T-helper 17 cell (primary cell): Measurements from ENCODE around the gene C19orf85. TPM values are rescaled to one million over a fixed set of nuclear protein-coding genes. Genes with fewer than 3 reads are reported as not detected.

ENCODE experiments used
- ATAC-seq: fragments of 150-1000 bp; cut with Tn5 transposase; 2 replicates; pipeline ENCODE4 v1.10.0; 2021; ENCODE audit warnings: mild to moderate bottlenecking, moderate library complexity
- DNase-seq, 3 donors: peaks; one replicate each; pipeline versions ENCODE4 v3.0.0 to v3.0.0-alpha.2; 2020 to 2021
- H3K9me3 ChIP-seq: one replicate; pipeline ENCODE4 v1.7.0; 2013; ENCODE audit warnings: low read length, mild to moderate bottlenecking; ENCODE audit not compliant: control insufficient read depth, poor library complexity, severe bottlenecking
- H3K27ac Mint-ChIP-seq: one replicate; pipeline ENCODE4 v1.8.0; 2022; ENCODE audit warnings: mild to moderate bottlenecking, moderate library complexity, mixed read lengths
- H3K27me3 Mint-ChIP-seq: one replicate; pipeline ENCODE4 v1.8.0; 2022; ENCODE audit warnings: mixed read lengths
- H3K36me3 Mint-ChIP-seq: one replicate; pipeline ENCODE4 v1.8.0; 2022; ENCODE audit warnings: low read depth, mixed read lengths
- H3K4me1 Mint-ChIP-seq: one replicate; pipeline ENCODE4 v1.8.0; 2022; ENCODE audit warnings: mild to moderate bottlenecking, mixed read lengths
- H3K4me3 Mint-ChIP-seq: one replicate; pipeline ENCODE4 v1.8.0; 2022; ENCODE audit warnings: mild to moderate bottlenecking, moderate library complexity, mixed read lengths
- total RNA-seq, 4 donors: library from RNA in 2 of 4; stranded (reverse) in 2 of 4; gene quantifications; one replicate each; pipeline ENCODE4 v1.2.3 and lab custom pipeline; 2022 to 2026

Gene C19orf85
- total RNA-seq, 2 donors from 2014 or later: not detected

DNA sequence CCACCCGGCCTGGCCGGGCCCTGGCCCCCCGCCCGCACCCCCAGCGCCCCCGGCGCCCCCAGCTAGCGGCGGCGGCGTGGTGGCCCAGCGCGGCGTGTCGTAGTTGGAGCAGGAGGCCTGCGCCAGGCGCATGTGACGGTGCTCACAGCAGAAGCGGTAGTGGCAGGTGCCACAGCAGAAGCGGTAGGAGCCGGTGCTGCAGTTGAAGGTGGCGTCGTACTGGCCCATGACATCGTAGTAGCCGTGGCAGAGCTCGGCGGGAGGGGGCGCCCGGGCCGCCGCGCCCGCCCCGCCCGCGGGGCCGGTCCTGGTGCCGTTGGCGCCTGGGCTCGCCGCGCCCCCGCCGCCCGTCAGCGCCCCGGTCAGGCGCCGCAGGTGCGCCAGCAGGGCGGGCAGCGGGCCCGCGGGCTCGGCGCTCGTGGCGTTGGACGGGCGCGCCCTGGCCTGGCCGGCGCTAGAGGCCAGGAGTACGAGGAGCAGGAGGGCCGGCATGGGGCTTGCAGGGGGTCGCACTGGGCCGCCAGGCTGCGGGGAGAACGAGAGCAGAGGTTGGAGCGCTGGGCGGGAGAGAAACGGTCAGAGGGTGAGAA lies 22.1 kb downstream of the C19orf85 start:
- H3K9me3 ChIP-seq: no peaks in the 10 kb centered on the region
- Mint-ChIP-seq H3K27ac (no peak overlapping the region), H3K4me1 (peaks cover 19% of the 10 kb centered on the region), H3K4me3 (peak overlapping the region; percentile 68), H3K36me3 (peaks cover 9% of the 10 kb centered on the region), H3K27me3 (peaks cover 58% of the 10 kb centered on the region)
- ATAC-seq (peak; percentile 74), DNase-seq (no peak)

DNA sequence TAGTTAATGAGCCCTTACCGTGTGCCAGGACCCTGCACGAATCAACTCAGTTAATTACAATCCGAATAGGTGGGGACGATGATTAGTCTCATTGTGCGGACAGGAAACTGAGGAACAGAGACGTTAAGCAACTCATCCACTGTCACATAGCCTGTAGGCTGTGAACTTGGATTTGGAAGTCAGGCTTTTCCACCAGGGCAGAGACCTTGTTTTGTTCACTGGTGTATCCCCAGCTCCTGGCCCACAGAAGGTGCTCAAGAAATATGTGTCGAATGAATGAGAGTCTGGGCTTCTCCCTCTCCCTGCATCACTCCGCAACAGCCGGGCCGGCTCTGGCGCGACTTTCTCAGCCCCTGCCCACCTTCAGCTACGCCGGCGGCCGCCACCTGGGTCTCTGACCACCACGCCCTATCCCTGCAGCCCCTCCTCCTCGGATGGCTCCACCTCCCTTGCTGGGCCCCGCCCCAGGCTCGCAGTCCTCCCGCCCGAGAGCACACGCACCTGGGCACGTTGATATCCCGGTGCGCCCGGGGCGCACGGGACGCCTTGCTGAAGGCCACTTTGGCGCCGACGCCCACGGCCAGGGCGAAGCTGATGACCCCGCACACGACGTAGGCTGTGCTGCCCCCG lies 22.7 kb downstream of the C19orf85 start:
- H3K4me1 Mint-ChIP-seq: peaks cover 19% of the 10 kb centered on the region
- H3K9me3 ChIP-seq: no peaks in the 10 kb centered on the region
- peak overlapping the region; percentile 76 for H3K4me3 Mint-ChIP-seq
- ATAC-seq (peak; percentile 14), DNase-seq (no peak)
- peaks cover 9% of the 10 kb centered on the region for H3K36me3 Mint-ChIP-seq
- no peak overlapping the region for H3K27ac Mint-ChIP-seq
- peaks cover 64% of the 10 kb centered on the region for H3K27me3 Mint-ChIP-seq

- Mint-ChIP-seq H3K36me3 (peaks cover 9% of the 10 kb centered on the region), H3K27me3 (peaks cover 68% of the 10 kb centered on the region), H3K4me1 (peaks cover 19% of the 10 kb centered on the region), H3K4me3 (peak overlapping the region; percentile 76), H3K27ac (no peak overlapping the region)
- ATAC-seq: no peak
- no peaks in the 10 kb centered on the region for H3K9me3 ChIP-seq
- DNase-seq: no peak
These were observed 23.2 kb downstream of the C19orf85 start for GRCh38 chr19:55441319-55441691.

DNA sequence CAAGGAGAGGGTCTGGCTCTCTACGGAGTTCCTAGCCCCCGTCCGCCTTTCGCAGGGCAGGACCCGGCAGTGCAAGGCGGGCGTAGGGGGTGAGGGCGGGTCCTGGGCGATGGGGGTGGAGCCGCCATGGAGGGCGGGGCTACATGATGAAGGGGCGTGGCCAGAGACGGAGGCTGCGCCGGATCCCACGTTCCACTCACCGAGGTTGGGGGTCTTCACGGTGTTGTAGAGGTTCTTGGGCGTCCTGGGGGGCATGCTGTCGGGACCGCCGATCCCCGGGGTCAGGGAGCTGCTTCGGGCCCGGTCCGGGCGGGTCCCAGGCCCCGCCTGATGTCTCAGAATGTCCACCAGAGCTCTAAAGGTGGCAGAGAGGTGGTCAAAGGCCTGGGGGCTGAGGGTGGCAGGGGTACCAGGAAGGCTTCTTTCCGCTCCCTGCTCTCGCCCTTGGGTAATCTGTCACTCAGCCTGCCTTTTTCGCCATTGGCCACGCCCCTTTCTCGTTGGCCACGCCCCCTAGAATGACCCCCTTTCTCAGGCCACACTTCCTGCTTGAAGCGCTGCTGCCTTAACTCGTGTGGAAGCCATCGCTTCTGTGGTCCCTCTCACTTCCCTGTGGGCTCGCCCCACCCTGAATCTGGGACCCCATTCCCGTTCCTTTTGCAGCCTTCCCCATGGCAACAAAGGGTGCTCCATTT lies 24.0 kb downstream of the C19orf85 start:
- H3K36me3 Mint-ChIP-seq: peaks cover 7% of the 10 kb centered on the region
- DNase-seq: no peak
- ATAC-seq: peak; percentile 33
- H3K4me1 Mint-ChIP-seq: peaks cover 19% of the 10 kb centered on the region
- no peak overlapping the region for H3K27ac Mint-ChIP-seq
- peak overlapping the region; percentile 76 for H3K4me3 Mint-ChIP-seq
- H3K9me3 ChIP-seq: no peaks in the 10 kb centered on the region
- H3K27me3 Mint-ChIP-seq: peaks cover 62% of the 10 kb centered on the region

DNA sequence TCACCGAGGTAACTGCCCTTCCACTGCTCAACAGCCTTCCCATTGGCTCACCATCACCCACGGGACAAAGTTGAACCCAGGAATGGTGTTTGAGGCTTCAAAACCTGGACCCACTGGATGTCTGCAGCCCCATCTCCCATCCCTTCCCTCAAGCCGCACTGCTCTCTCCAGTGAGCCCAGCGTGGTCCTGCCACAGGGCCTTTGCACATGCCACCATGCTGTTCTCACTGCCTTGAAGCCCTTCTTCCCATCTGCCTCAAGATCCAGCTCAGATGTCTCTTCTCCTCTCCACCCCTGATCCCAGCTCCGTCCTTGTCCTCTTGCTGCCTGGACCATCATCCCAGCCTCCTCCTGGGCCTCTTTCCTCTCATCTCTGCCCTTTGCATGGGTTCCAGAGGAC lies 25.5 kb downstream of the C19orf85 start:
- no peaks in the 10 kb centered on the region for H3K9me3 ChIP-seq
- Mint-ChIP-seq H3K4me3 (no peak overlapping the region), H3K27me3 (peaks cover 51% of the 10 kb centered on the region), H3K27ac (no peak overlapping the region), H3K36me3 (peaks cover 7% of the 10 kb centered on the region), H3K4me1 (peaks cover 19% of the 10 kb centered on the region)
- DNase-seq: no peak
- no peak for ATAC-seq

- no peak for DNase-seq
- H3K9me3 ChIP-seq: no peaks in the 10 kb centered on the region
- Mint-ChIP-seq H3K27ac (no peak overlapping the region), H3K4me3 (no peak overlapping the region), H3K27me3 (peaks cover 49% of the 10 kb centered on the region), H3K36me3 (peaks cover 7% of the 10 kb centered on the region), H3K4me1 (peaks cover 9% of the 10 kb centered on the region)
- peak; percentile 27 for ATAC-seq
These were observed 27.1 kb downstream of the C19orf85 start for GRCh38 chr19:55437410-55437809.

- ATAC-seq: no peak
- Mint-ChIP-seq H3K4me1 (peaks cover 9% of the 10 kb centered on the region), H3K4me3 (no peak overlapping the region), H3K36me3 (peaks cover 7% of the 10 kb centered on the region), H3K27ac (no peak overlapping the region), H3K27me3 (peaks cover 54% of the 10 kb centered on the region)
- no peak for DNase-seq
- no peaks in the 10 kb centered on the region for H3K9me3 ChIP-seq
These were observed 27.7 kb downstream of the C19orf85 start for GRCh38 chr19:55436847-55437246.

- ATAC-seq (no peak), DNase-seq (no peak)
- H3K9me3 ChIP-seq: no peaks in the 10 kb centered on the region
- no peaks in the 10 kb centered on the region for H3K4me1 Mint-ChIP-seq
- H3K27ac Mint-ChIP-seq: no peak overlapping the region
- H3K27me3 Mint-ChIP-seq: peaks cover 56% of the 10 kb centered on the region
- peaks cover 3% of the 10 kb centered on the region for H3K36me3 Mint-ChIP-seq
- H3K4me3 Mint-ChIP-seq: no peak overlapping the region
These were observed 29.5 kb downstream of the C19orf85 start for GRCh38 chr19:55435020-55435419.

DNA sequence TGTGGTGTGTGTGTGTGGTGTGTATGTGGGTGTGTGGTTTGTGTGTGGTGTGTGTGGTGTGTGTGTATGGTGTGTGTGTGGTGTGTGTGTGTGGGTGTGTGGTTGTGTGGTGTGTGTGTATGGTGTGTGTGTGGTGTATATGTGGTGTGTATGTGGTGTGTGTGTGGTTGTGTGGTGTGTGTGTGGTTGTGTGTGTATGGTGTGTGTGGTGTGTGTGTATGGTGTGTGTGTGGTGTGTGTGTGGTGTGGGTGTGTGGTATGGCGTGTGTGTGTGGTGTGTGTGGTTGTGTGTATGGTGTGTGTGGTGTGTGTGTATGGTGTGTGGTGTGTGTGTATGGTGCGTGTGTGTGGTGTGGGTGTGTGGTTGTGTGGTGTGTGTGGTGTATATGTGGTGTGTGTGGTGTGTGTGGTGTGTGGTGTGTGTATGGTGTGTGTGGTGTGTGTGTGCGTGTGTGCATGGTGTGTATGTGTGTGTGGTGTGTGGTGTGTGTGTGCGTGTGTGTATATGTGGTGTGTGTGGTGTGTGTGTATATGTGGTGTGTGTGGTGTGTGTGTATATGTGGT lies 30.1 kb downstream of the C19orf85 start:
- H3K27me3 Mint-ChIP-seq: peaks cover 56% of the 10 kb centered on the region
- H3K4me1 Mint-ChIP-seq: no peaks in the 10 kb centered on the region
- no peak overlapping the region for H3K27ac Mint-ChIP-seq
- no peaks in the 10 kb centered on the region for H3K9me3 ChIP-seq
- ATAC-seq (no peak), DNase-seq (no peak)
- H3K4me3 Mint-ChIP-seq: no peak overlapping the region
- H3K36me3 Mint-ChIP-seq: no peaks in the 10 kb centered on the region

GRCh38 chr19:55433292-55433691 lies 31.3 kb downstream of the C19orf85 start:
- no peaks in the 10 kb centered on the region for H3K36me3 Mint-ChIP-seq
- H3K27me3 Mint-ChIP-seq: peaks cover 52% of the 10 kb centered on the region
- H3K4me3 Mint-ChIP-seq: no peak overlapping the region
- no peak for ATAC-seq
- H3K27ac Mint-ChIP-seq: no peak overlapping the region
- no peaks in the 10 kb centered on the region for H3K4me1 Mint-ChIP-seq
- no peak for DNase-seq
- no peaks in the 10 kb centered on the region for H3K9me3 ChIP-seq

DNA sequence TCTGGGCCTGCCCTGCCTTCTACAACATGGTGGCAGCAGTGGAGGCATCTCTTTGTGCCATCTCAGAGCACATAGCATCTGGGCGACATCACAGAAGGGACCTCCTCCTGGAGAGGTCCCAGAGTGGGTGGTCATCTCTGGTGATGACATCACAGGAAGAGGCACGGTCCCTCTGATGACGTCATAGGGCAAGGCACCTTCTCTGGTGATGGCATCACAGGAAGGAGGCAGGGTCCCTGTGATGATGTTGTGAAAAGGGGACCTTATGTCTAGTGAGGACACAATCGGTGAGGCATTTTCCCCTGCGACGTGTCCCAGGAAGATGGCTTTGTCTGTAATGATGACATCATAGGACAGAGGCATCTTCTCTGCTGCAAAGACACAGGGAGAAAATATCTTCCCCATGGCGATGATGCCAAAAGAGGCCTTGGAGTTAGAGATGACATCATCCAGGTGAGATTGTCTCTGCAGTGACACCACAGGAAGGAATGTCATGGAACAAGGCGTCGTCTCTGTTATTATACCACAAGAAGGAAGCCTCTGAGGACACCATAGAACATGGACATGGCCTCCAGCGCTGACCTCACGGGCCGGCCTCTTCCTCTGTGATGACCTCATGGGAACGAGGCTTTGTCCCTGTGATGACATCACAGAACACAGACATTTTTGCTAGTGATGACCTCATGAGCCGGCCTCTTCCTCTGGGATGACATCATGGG lies 32.2 kb downstream of the C19orf85 start:
- H3K36me3 Mint-ChIP-seq: no peaks in the 10 kb centered on the region
- H3K4me1 Mint-ChIP-seq: no peaks in the 10 kb centered on the region
- no peak overlapping the region for H3K27ac Mint-ChIP-seq
- DNase-seq (no peak), ATAC-seq (no peak)
- no peaks in the 10 kb centered on the region for H3K9me3 ChIP-seq
- no peak overlapping the region for H3K4me3 Mint-ChIP-seq
- peaks cover 52% of the 10 kb centered on the region for H3K27me3 Mint-ChIP-seq

- Mint-ChIP-seq H3K4me1 (no peaks in the 10 kb centered on the region), H3K27me3 (peaks cover 41% of the 10 kb centered on the region), H3K36me3 (no peaks in the 10 kb centered on the region), H3K4me3 (no peak overlapping the region), H3K27ac (no peak overlapping the region)
- DNase-seq (no peak), ATAC-seq (no peak)
- no peaks in the 10 kb centered on the region for H3K9me3 ChIP-seq
These were observed 33.4 kb downstream of the C19orf85 start for GRCh38 chr19:55431183-55431582.

- DNase-seq (no peak), ATAC-seq (no peak)
- Mint-ChIP-seq H3K27me3 (peaks cover 24% of the 10 kb centered on the region), H3K36me3 (no peaks in the 10 kb centered on the region), H3K4me3 (no peak overlapping the region), H3K4me1 (peaks cover 6% of the 10 kb centered on the region), H3K27ac (no peak overlapping the region)
- H3K9me3 ChIP-seq: no peaks in the 10 kb centered on the region
These were observed 38.5 kb downstream of the C19orf85 start for GRCh38 chr19:55426042-55426441.
